LNCaP clone FGC (cell line): ENCODE measurements around the gene NDNF.

Experiments used
- DNase-seq: peaks from one replicate; pipeline ENCODE4 v3.0.0-alpha.2; 2011; ENCODE audit warnings: low read depth
- H3K4me3 ChIP-seq: 2 replicates; pipeline ENCODE4 v1.5.1; 2011; ENCODE audit warnings: mild to moderate bottlenecking, low read depth, low read length, control low read depth
- TF ChIP-seq, protein P1 (sequence below): IDR thresholded peaks from 2 replicates; pipeline ENCODE4 v1.5.1; 2012; ENCODE audit warnings: mild to moderate bottlenecking; ENCODE audit not compliant: control insufficient read depth, insufficient read depth; ENCODE audit errors: extremely low read depth

Gene NDNF

DNA sequence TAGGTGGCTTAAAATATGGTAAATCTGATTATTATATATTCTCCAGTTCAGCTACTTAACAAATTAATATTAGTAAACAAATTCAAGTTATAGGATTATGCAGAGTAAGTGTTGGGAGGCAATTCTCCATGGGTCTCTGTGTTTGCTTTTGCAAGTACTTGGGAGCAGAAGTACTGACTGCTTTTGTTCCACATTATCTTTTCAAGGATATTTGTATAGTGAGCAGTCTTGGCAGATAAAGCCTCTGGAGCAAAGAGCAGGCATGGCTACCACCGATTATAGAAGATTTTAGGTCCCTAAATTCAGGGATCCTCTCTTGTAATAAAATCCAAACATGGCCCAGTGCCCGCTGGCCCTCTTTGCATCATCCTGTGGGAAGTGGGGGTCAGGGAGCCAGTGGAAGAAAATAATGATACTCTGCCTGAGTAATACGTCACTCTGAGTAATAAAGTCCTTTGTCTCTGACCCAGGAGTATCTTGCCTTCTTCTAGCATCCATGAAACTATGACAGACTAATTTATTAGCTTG lies 23.2 kb downstream of the NDNF start:
- TF ChIP-seq, protein P1, sequence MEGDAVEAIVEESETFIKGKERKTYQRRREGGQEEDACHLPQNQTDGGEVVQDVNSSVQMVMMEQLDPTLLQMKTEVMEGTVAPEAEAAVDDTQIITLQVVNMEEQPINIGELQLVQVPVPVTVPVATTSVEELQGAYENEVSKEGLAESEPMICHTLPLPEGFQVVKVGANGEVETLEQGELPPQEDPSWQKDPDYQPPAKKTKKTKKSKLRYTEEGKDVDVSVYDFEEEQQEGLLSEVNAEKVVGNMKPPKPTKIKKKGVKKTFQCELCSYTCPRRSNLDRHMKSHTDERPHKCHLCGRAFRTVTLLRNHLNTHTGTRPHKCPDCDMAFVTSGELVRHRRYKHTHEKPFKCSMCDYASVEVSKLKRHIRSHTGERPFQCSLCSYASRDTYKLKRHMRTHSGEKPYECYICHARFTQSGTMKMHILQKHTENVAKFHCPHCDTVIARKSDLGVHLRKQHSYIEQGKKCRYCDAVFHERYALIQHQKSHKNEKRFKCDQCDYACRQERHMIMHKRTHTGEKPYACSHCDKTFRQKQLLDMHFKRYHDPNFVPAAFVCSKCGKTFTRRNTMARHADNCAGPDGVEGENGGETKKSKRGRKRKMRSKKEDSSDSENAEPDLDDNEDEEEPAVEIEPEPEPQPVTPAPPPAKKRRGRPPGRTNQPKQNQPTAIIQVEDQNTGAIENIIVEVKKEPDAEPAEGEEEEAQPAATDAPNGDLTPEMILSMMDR: no peak
- no peak overlapping the region for H3K4me3 ChIP-seq
- DNase-seq: no peak

DNA sequence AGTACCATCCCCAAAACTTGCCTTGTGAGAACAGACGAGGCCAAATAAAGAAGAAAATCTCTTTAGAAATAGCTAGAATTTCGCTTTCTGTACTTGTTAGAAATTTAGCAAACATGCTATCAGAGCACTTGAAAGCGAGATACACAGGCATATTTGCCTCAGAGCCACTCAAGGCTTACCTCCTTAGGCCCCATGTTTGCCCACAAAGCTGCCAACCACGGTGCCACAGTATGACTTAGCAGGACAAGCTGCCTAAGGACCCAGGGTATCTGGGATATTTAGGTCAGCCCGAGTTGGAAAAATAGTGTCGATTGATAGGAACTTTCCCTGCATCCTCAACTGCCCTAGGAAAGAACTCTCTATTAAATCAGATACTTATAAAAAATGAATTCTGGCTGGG lies 24.2 kb downstream of the NDNF start:
- no peak for DNase-seq
- H3K4me3 ChIP-seq: no peak overlapping the region
- TF ChIP-seq, protein P1: no peak

DNA sequence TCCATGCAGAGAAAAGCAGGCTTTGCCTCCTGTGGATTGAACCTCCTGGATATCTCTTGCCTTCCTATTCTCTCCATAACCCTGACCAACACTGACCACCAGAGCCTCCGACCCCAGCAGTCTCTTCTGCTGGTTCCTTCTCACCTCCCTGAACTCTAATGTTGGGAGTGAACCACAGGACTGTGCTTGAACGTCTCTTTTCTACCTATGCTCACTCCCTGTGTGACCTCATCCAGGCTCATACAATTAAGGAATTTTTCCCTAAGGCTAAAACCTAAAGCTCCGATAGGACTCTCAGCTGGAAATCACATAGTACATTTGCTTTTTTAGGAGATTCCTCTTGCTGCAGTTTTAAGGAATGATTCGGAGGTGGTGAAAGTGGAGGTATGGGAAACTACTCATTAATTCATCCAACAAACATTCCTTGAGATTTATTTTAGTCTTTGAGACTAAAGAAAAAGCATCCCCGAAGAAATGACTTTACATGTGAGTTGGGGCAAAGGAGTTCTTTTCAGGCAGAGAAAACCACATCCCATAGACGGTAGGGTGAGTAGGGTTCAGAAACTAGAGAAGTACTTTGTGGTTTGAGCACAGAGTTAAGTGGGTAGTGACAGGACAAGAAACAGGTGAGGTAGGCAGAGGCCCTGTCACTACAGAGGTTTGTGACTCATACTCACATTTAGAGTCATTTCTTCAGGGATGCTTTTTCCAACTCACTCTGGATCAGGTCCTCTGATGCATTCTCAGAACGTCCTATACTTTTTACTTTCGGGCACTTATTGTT lies 30.8 kb downstream of the NDNF start:
- TF ChIP-seq, protein P1: no peak
- H3K4me3 ChIP-seq: no peak overlapping the region
- DNase-seq: no peak

DNA sequence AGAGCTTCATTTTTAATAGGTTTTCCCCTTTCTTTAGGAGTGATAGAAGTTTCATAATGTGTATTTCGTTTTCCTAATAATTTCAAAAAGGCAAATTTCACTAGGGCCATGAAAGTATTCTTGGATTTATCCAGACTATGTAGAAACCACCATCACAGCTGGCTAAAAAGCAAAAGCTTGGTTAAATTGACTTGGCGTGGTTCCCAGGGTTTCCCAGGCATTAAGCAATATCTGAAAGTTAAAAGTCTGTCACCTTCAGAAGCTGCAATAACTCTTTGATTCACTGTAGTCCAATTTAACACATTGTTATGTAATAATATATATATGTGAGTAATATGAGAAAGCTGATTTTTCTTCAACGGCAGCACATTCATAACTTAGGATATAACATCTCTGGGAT lies 38.3 kb downstream of the NDNF start:
- TF ChIP-seq, protein P1: no peak
- H3K4me3 ChIP-seq: no peak overlapping the region
- DNase-seq: no peak

DNA sequence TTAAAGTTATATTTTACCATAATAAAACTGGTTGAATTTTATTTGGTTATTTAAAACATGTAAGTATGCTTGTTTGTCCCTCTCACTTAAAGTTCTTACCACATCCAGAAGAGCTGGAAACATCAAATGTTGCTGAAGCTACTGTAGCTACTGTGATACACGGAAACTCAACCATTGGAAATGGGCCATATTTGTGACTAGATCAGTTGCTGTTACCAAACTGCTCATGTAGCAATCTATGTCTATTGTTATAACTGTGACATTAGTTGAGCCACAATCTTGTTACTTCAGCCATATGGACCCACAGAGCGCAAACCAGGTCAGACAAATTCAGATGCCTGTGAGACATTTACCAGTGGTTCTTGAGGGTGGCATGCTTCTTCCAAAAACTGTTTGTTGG lies 41.6 kb downstream of the NDNF start:
- TF ChIP-seq, protein P1: no peak
- DNase-seq: no peak
- H3K4me3 ChIP-seq: no peak overlapping the region

DNA sequence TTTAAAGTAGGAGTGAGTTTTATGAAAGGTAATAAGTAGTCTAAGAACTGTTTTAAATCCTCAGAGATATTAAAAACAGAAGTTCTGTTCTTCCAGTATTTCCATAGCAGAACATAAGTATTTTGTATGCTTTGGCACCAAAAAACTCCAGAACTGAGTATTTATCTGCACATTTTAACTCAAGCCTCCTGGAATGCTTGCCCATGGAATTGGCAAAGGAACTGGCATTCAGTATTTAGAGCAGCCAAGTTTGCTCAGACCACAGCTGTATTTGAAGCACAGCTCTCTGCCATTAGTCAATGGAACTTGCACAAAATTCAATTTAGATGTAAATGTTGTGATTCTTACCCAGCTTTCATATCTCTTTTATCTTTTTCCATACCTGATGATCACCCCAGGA lies 42.2 kb downstream of the NDNF start:
- no peak for DNase-seq
- no peak overlapping the region for H3K4me3 ChIP-seq
- TF ChIP-seq, protein P1: no peak

DNA sequence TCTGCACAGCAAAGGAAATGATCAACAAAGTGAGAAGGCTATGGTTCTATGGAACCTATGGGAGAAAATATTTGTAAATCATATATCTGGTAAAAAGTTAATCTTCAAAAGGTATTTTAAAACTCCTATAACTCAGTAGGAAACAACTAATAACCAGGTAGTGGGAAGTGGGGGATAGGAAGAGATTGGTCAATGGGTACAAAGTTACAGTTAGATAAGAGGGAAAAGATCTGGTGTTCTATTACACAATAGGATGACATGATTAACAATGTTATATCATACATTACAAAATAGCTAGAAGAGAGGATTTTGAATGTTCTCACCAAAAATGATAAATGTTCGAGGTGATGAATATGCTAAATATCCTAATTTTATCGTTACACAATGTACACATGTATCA lies 46.3 kb downstream of the NDNF start:
- DNase-seq: no peak
- no peak overlapping the region for H3K4me3 ChIP-seq
- TF ChIP-seq, protein P1: no peak
